SK-N-SH treated with all-trans-retinoic acid at 6 μM for 48 hours (cell line): ENCODE measurements around the gene ZFHX3.

Experiments
- ARNTL ChIP-seq: fragments of 450-650 bp; formaldehyde crosslinking; IDR thresholded peaks from 2 replicates; pipeline ENCODE4 v1.5.0; 2020; ENCODE audit warnings: low read depth, mild to moderate bottlenecking, moderate library complexity, borderline replicate concordance
- BACH2 ChIP-seq: fragments of 250-450 bp; sonication (Bioruptor Pico); IDR thresholded peaks from 2 replicates; pipeline ENCODE4 v1.9.0; 2021; ENCODE audit warnings: mild to moderate bottlenecking, borderline replicate concordance
- ESRRG ChIP-seq: fragments of 250-450 bp; sonication (Bioruptor Pico); IDR thresholded peaks from 2 replicates; pipeline ENCODE4 v1.6.1; 2021; ENCODE audit warnings: mild to moderate bottlenecking
- ISL1 ChIP-seq: fragments of 250-450 bp; sonication (Bioruptor Pico); IDR thresholded peaks from 2 replicates; pipeline ENCODE4 v2.1.2; 2022; ENCODE audit warnings: mild to moderate bottlenecking, moderate library complexity
- POU6F1 ChIP-seq: fragments of 250-450 bp; sonication (Bioruptor Pico); IDR thresholded peaks from 2 replicates; pipeline ENCODE4 v1.8.0; 2021; ENCODE audit warnings: low read depth, mild to moderate bottlenecking, moderate library complexity, borderline replicate concordance
- RARB ChIP-seq: fragments of 250-450 bp; sonication (Bioruptor Pico); IDR thresholded peaks from 2 replicates; pipeline ENCODE4 v1.8.0; 2021; ENCODE audit warnings: mild to moderate bottlenecking, moderate library complexity
- ZC3H10 ChIP-seq: fragments of 250-450 bp; sonication (Bioruptor Pico); IDR thresholded peaks from 2 replicates; pipeline ENCODE4 v1.5.1; 2021; ENCODE audit warnings: mild to moderate bottlenecking, moderate library complexity
- ZFP3 ChIP-seq: fragments of 250-450 bp; sonication (Bioruptor Pico); IDR thresholded peaks from 2 replicates; pipeline ENCODE4 v1.5.0; 2020; ENCODE audit warnings: mild to moderate bottlenecking, moderate library complexity
- ZFP30 ChIP-seq: fragments of 450-650 bp; formaldehyde crosslinking; IDR thresholded peaks from 2 replicates; pipeline ENCODE4 v1.5.0; 2022; ENCODE audit warnings: mild to moderate bottlenecking, moderate library complexity
- TF ChIP-seq, protein P1 (sequence below): fragments of 250-450 bp; sonication (Bioruptor Pico); IDR thresholded peaks from 2 replicates; pipeline ENCODE4 v1.8.0; 2020; ENCODE audit warnings: mild to moderate bottlenecking, moderate library complexity, borderline replicate concordance
- TF ChIP-seq, protein P2 (sequence below): fragments of 250-450 bp; sonication (Bioruptor Pico); IDR thresholded peaks from 2 replicates; pipeline ENCODE4 v1.5.0; 2020; ENCODE audit warnings: mild to moderate bottlenecking, moderate library complexity

- TF ChIP-seq ZFP3 (no peak), ZFP30 (CRISPR knock-in tag) (no peak), ISL1 (CRISPR knock-in tag) (no peak), POU6F1 (CRISPR knock-in tag) (no peak), ZC3H10 (CRISPR knock-in tag) (no peak), RARB (CRISPR knock-in tag) (no peak), BACH2 (CRISPR knock-in tag) (no peak), ARNTL (CRISPR knock-in tag) (no peak), ESRRG (CRISPR knock-in tag) (no peak)
- TF ChIP-seq, protein P1, sequence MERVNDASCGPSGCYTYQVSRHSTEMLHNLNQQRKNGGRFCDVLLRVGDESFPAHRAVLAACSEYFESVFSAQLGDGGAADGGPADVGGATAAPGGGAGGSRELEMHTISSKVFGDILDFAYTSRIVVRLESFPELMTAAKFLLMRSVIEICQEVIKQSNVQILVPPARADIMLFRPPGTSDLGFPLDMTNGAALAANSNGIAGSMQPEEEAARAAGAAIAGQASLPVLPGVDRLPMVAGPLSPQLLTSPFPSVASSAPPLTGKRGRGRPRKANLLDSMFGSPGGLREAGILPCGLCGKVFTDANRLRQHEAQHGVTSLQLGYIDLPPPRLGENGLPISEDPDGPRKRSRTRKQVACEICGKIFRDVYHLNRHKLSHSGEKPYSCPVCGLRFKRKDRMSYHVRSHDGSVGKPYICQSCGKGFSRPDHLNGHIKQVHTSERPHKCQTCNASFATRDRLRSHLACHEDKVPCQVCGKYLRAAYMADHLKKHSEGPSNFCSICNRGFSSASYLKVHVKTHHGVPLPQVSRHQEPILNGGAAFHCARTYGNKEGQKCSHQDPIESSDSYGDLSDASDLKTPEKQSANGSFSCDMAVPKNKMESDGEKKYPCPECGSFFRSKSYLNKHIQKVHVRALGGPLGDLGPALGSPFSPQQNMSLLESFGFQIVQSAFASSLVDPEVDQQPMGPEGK (CRISPR knock-in tag), result no peak
- TF ChIP-seq, protein P2, sequence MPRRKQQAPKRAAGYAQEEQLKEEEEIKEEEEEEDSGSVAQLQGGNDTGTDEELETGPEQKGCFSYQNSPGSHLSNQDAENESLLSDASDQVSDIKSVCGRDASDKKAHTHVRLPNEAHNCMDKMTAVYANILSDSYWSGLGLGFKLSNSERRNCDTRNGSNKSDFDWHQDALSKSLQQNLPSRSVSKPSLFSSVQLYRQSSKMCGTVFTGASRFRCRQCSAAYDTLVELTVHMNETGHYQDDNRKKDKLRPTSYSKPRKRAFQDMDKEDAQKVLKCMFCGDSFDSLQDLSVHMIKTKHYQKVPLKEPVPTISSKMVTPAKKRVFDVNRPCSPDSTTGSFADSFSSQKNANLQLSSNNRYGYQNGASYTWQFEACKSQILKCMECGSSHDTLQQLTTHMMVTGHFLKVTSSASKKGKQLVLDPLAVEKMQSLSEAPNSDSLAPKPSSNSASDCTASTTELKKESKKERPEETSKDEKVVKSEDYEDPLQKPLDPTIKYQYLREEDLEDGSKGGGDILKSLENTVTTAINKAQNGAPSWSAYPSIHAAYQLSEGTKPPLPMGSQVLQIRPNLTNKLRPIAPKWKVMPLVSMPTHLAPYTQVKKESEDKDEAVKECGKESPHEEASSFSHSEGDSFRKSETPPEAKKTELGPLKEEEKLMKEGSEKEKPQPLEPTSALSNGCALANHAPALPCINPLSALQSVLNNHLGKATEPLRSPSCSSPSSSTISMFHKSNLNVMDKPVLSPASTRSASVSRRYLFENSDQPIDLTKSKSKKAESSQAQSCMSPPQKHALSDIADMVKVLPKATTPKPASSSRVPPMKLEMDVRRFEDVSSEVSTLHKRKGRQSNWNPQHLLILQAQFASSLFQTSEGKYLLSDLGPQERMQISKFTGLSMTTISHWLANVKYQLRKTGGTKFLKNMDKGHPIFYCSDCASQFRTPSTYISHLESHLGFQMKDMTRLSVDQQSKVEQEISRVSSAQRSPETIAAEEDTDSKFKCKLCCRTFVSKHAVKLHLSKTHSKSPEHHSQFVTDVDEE (CRISPR knock-in tag), result no peak
These were observed 281.4 kb downstream of the ZFHX3 start for GRCh38 chr16:72766506-72766905.
